Suppressor macrophage treated with lipopolysaccharide for 4 hours (primary cell): ENCODE measurements around the gene SPDYE18.
"Not testable (repeated sequence)": the region's sequence is repeated elsewhere in the genome, so short reads cannot be mapped to it uniquely, and the experiment has no call there.

Experiments used
- DNase-seq: peaks from one replicate; pipeline ENCODE4 v3.0.0-alpha.2; 2020

The SPDYE18 gene

GRCh38 chr7:77005461-77006057 lies 56.8 kb downstream of the SPDYE18 start:
- DNase-seq: not testable (repeated sequence)

- DNase-seq: not testable (repeated sequence)
These were observed 58.2 kb downstream of the SPDYE18 start for GRCh38 chr7:77004151-77004550.

GRCh38 chr7:77003241-77003640 lies 59.1 kb downstream of the SPDYE18 start:
- DNase-seq: not testable (repeated sequence)

- not testable (repeated sequence) for DNase-seq
These were observed 59.6 kb downstream of the SPDYE18 start for GRCh38 chr7:77002678-77003233.

GRCh38 chr7:77002104-77002503 lies 60.3 kb downstream of the SPDYE18 start:
- not testable (repeated sequence) for DNase-seq
